ENCODE results near the gene GDF9.

- TF ChIP-seq, protein P1, sequence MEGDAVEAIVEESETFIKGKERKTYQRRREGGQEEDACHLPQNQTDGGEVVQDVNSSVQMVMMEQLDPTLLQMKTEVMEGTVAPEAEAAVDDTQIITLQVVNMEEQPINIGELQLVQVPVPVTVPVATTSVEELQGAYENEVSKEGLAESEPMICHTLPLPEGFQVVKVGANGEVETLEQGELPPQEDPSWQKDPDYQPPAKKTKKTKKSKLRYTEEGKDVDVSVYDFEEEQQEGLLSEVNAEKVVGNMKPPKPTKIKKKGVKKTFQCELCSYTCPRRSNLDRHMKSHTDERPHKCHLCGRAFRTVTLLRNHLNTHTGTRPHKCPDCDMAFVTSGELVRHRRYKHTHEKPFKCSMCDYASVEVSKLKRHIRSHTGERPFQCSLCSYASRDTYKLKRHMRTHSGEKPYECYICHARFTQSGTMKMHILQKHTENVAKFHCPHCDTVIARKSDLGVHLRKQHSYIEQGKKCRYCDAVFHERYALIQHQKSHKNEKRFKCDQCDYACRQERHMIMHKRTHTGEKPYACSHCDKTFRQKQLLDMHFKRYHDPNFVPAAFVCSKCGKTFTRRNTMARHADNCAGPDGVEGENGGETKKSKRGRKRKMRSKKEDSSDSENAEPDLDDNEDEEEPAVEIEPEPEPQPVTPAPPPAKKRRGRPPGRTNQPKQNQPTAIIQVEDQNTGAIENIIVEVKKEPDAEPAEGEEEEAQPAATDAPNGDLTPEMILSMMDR (IDR thresholded peaks at IDR 0.05; ENCODE audit: extremely low read depth in 1 of 2, insufficient read depth in 1 of 2, low read depth in 1 of 2, low read length in 2 of 2): no peak
- TF ChIP-seq POLR2A (IDR thresholded peaks at IDR 0.05; ENCODE audit: low read depth, low read length) (no peak), EZH2 (IDR thresholded peaks at IDR 0.05; ENCODE audit: borderline replicate concordance, low read depth, low read length, severe bottlenecking) (no peak)
Measured at GRCh38 chr5:132817011-132817410, 49.3 kb downstream of the GDF9 start.

All from endothelial cell of umbilical vein (primary cell).